ENCODE measurements around the gene MCM6. TPM values are rescaled to one million over a fixed set of nuclear protein-coding genes. Genes with fewer than 3 reads are reported as not detected.
"Not testable (repeated sequence)": the region's sequence is repeated elsewhere in the genome, so short reads cannot be mapped to it uniquely, and the experiment has no call there.

The MCM6 gene
- total RNA-seq, 1 experiment from 2014 or later, result 57.1 TPM

- not testable (repeated sequence) for H3K27me3 ChIP-seq, H3K9me3 ChIP-seq, DNase-seq, H3K4me3 ChIP-seq, H3K36me3 ChIP-seq
Observed at GRCh38 chr2:135807874-135808273, 68.4 kb downstream of the MCM6 start.

GRCh38 chr2:135803278-135803677, 73.0 kb downstream of the MCM6 start:
- DNase-seq, result no peak
- peaks cover 2% of the 10 kb centered on the region for H3K9me3 ChIP-seq
- no peaks in the 10 kb centered on the region for H3K36me3 ChIP-seq
- no peaks in the 10 kb centered on the region for H3K27me3 ChIP-seq
- H3K4me3 ChIP-seq, result no peak overlapping the region

GRCh38 chr2:135802350-135802749, 73.9 kb downstream of the MCM6 start:
- no peak for DNase-seq
- Histone ChIP-seq H3K36me3 (no peaks in the 10 kb centered on the region), H3K27me3 (no peaks in the 10 kb centered on the region), H3K4me3 (no peak overlapping the region), H3K9me3 (peaks cover 2% of the 10 kb centered on the region)

GRCh38 chr2:135800513-135801460, 75.5 kb downstream of the MCM6 start:
- H3K9me3 ChIP-seq, result peaks cover 2% of the 10 kb centered on the region
- no peaks in the 10 kb centered on the region for H3K36me3 ChIP-seq
- H3K4me3 ChIP-seq, result no peak overlapping the region
- DNase-seq, result no peak
- H3K27me3 ChIP-seq, result no peaks in the 10 kb centered on the region

GRCh38 chr2:135799738-135800137, 76.5 kb downstream of the MCM6 start:
- Histone ChIP-seq H3K9me3 (peaks cover 2% of the 10 kb centered on the region), H3K36me3 (no peaks in the 10 kb centered on the region), H3K27me3 (no peaks in the 10 kb centered on the region), H3K4me3 (no peak overlapping the region)
- no peak for DNase-seq

- no peaks in the 10 kb centered on the region for H3K36me3 ChIP-seq
- no peak overlapping the region for H3K4me3 ChIP-seq
- H3K9me3 ChIP-seq, result peaks cover 2% of the 10 kb centered on the region
- DNase-seq, result no peak
- no peaks in the 10 kb centered on the region for H3K27me3 ChIP-seq
Observed at GRCh38 chr2:135798762-135799161, 77.5 kb downstream of the MCM6 start.

GRCh38 chr2:135798275-135798705, 78.0 kb downstream of the MCM6 start:
- no peak overlapping the region for H3K4me3 ChIP-seq
- DNase-seq, result no peak
- peaks cover 2% of the 10 kb centered on the region for H3K9me3 ChIP-seq
- no peaks in the 10 kb centered on the region for H3K36me3 ChIP-seq
- no peaks in the 10 kb centered on the region for H3K27me3 ChIP-seq

- H3K36me3 ChIP-seq, result no peaks in the 10 kb centered on the region
- no peak overlapping the region for H3K4me3 ChIP-seq
- H3K27me3 ChIP-seq, result no peaks in the 10 kb centered on the region
- peak; percentile 67 for DNase-seq
- H3K9me3 ChIP-seq, result peaks cover 2% of the 10 kb centered on the region
Observed at GRCh38 chr2:135797497-135798274, 78.6 kb downstream of the MCM6 start.

- no peak overlapping the region for H3K4me3 ChIP-seq
- H3K27me3 ChIP-seq, result no peaks in the 10 kb centered on the region
- H3K36me3 ChIP-seq, result no peaks in the 10 kb centered on the region
- DNase-seq, result no peak
- H3K9me3 ChIP-seq, result peaks cover 2% of the 10 kb centered on the region
Observed at GRCh38 chr2:135796606-135797005, 79.6 kb downstream of the MCM6 start.

GRCh38 chr2:135795641-135796040, 80.6 kb downstream of the MCM6 start:
- not testable (repeated sequence) for DNase-seq, H3K36me3 ChIP-seq, H3K9me3 ChIP-seq, H3K27me3 ChIP-seq, H3K4me3 ChIP-seq

- no peak overlapping the region for H3K4me3 ChIP-seq
- no peak for DNase-seq
Observed at GRCh38 chr2:135792401-135793150, 83.7 kb downstream of the MCM6 start.

GRCh38 chr2:135791418-135792190, 84.6 kb downstream of the MCM6 start:
- Histone ChIP-seq H3K9me3 (no peaks in the 10 kb centered on the region), H3K27me3 (no peaks in the 10 kb centered on the region), H3K36me3 (peaks cover 8% of the 10 kb centered on the region), H3K4me3 (no peak overlapping the region)
- DNase-seq, result no peak

More at GRCh38 chr2:135792401-135793150, 83.7 kb downstream of the MCM6 start:
- Histone ChIP-seq H3K9me3 (no peaks in the 10 kb centered on the region), H3K36me3 (peaks cover 5% of the 10 kb centered on the region; the same call in 1 of the 2 replicates), H3K27me3 (no peaks in the 10 kb centered on the region)

- Histone ChIP-seq H3K27me3 (no peaks in the 10 kb centered on the region), H3K36me3 (peaks cover 15% of the 10 kb centered on the region), H3K9me3 (no peaks in the 10 kb centered on the region), H3K4me3 (no peak overlapping the region)
- DNase-seq, result no peak
Observed at GRCh38 chr2:135790423-135790822, 85.8 kb downstream of the MCM6 start.

Measured in MG63 (cell line).